Measurements from ENCODE around the gene METTL9.
"Not testable (repeated sequence)": the region's sequence is repeated elsewhere in the genome, so short reads cannot be mapped to it uniquely, and the experiment has no call there.

Gene METTL9

DNA sequence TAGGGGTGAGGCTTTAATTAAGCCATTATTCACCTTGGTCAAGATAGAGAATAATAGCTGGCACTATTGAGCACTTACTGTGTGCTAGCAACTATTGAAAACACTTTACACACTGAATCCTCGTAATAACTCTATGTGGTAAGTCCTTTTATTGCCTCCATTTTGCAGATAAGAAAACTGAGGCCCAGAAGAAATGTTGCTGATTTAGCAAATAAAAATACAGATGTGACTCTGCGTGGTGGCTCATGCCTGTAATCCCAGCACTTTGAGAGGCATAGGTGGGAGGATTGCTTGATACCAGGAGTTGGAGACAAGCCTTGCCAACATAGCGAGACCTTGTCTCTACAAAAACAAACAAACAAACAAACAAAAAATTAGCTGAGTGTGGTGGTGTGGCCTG is 83.8 kb downstream of the METTL9 start:
- TF ChIP-seq CTCF (IDR thresholded peaks at IDR 0.05; ENCODE audit: low read depth, low read length): no peak
- H3K4me3 ChIP-seq (replicated peaks in 1 of 2; ENCODE audit: low read depth in 2 of 2, low read length in 2 of 2): no peak overlapping the region
- DNase-seq (ENCODE audit: low read depth in 2 of 2): no peak

DNA sequence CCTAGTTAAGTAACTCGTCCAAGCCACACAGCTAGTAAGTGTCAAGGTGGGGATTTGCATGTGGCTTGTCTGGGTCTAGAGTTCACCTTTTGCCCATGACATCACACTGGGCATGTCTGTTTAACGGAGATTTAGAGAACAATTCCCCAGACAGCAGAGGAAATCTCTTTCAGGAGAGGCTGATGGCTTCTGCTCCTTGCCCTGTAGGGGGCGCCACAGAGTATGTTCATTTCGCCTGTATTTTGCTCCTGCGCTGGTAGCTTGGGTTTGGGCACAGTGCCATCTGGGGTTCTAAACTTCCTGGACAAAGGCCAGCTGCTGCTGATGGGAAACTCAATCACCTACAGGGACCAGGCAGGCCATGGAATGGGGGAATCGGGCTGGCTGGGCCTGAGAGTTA is 84.8 kb downstream of the METTL9 start:
- peak in 1 of 2 donors; percentile 13 for DNase-seq (ENCODE audit: low read depth in 2 of 2)
- peak; percentile 58 for TF ChIP-seq CTCF (IDR thresholded peaks at IDR 0.05; ENCODE audit: low read depth, low read length)

GRCh38 chr16:21685034-21685455 is 85.7 kb downstream of the METTL9 start:
- no peak for TF ChIP-seq CTCF (IDR thresholded peaks at IDR 0.05; ENCODE audit: low read depth, low read length)
- DNase-seq (ENCODE audit: low read depth in 2 of 2): no peak
- H3K4me3 ChIP-seq (replicated peaks in 1 of 2; ENCODE audit: low read depth in 2 of 2, low read length in 2 of 2): no peak overlapping the region

More for the DNA sequence above, 84.8 kb downstream of the METTL9 start:
- H3K4me3 ChIP-seq (replicated peaks in 1 of 2; ENCODE audit: low read depth in 2 of 2, low read length in 2 of 2): no peak overlapping the region

GRCh38 chr16:21689107-21689506 is 89.7 kb downstream of the METTL9 start:
- H3K4me3 ChIP-seq (replicated peaks in 1 of 2; ENCODE audit: low read depth in 2 of 2, low read length in 2 of 2): no peak overlapping the region
- no peak for DNase-seq (ENCODE audit: low read depth in 2 of 2)
- TF ChIP-seq CTCF (IDR thresholded peaks at IDR 0.05; ENCODE audit: low read depth, low read length): no peak

DNA sequence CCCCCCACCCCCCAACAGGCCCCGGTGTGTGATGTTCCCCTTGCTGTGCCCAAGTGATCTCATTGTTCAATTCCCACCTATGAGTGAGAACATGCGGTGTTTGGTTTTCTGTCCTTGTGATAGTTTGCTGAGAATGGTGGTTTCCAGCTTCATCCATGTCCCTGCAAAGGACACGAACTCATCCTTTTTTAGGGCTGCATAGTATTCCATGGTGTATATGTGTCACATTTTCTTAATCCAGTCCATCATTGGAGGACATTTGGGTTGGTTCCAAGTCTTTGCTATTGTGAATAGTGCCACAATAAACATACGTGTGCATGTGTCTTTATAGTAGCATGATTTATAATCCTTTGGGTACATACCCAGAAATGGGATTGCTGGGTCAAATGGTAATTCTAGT is 91.6 kb downstream of the METTL9 start:
- DNase-seq (ENCODE audit: low read depth in 2 of 2); H3K4me3 ChIP-seq (replicated peaks in 1 of 2; ENCODE audit: low read depth in 2 of 2, low read length in 2 of 2): not testable (repeated sequence)

GRCh38 chr16:21694609-21695008 is 95.2 kb downstream of the METTL9 start:
- no peak overlapping the region for H3K4me3 ChIP-seq (replicated peaks in 1 of 2; ENCODE audit: low read depth in 2 of 2, low read length in 2 of 2)
- no peak for TF ChIP-seq CTCF (IDR thresholded peaks at IDR 0.05; ENCODE audit: low read depth, low read length)
- no peak for DNase-seq (ENCODE audit: low read depth in 2 of 2)

GRCh38 chr16:21697032-21697431 is 97.7 kb downstream of the METTL9 start:
- DNase-seq (ENCODE audit: low read depth in 2 of 2): no peak
- TF ChIP-seq CTCF (IDR thresholded peaks at IDR 0.05; ENCODE audit: low read depth, low read length): no peak
- no peak overlapping the region for H3K4me3 ChIP-seq (replicated peaks in 1 of 2; ENCODE audit: low read depth in 2 of 2, low read length in 2 of 2)
